Measurements from ENCODE around the gene HPGDS.

DNA sequence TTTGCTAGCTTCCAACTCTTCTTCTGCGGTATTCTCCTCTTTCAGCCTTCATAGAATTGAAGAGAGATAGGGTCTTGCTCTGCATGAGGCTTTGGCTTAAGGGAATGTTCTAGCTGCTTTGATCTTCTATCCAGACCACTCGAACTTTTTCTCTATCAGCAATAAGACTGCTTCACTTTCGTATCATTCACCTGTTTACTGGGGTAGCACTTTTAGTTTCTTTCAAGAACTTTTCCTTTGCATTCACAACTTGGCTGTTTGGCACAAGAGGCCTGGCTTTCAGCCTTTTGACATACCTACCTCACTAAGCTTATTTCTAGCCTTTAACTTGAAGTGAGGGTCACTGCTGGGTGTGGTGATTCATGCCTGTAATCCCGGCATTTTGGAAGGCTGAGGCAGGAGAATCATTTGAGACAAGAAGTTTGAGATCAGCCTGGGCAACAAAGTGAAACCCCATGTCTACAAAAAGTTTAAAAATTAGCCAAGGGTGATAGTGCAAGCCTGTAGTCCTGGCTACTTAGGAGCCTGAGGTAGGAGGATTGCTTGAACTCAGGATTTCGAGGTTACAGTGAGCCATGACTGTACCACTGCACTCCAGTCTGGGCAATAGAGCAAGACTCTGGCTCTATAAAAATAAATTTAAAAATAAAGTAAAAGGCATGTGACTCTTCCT is 47.1 kb upstream of the HPGDS start:
- TF ChIP-seq, protein P1, sequence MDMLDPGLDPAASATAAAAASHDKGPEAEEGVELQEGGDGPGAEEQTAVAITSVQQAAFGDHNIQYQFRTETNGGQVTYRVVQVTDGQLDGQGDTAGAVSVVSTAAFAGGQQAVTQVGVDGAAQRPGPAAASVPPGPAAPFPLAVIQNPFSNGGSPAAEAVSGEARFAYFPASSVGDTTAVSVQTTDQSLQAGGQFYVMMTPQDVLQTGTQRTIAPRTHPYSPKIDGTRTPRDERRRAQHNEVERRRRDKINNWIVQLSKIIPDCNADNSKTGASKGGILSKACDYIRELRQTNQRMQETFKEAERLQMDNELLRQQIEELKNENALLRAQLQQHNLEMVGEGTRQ (CRISPR knock-in tag; IDR thresholded peaks at IDR 0.05) = no peak
- TF ChIP-seq, protein P2, sequence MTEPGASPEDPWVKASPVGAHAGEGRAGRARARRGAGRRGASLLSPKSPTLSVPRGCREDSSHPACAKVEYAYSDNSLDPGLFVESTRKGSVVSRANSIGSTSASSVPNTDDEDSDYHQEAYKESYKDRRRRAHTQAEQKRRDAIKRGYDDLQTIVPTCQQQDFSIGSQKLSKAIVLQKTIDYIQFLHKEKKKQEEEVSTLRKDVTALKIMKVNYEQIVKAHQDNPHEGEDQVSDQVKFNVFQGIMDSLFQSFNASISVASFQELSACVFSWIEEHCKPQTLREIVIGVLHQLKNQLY (CRISPR knock-in tag; IDR thresholded peaks at IDR 0.05) = no peak
- no peak for TF ChIP-seq FOXJ3 (CRISPR knock-in tag; IDR thresholded peaks at IDR 0.05; ENCODE audit: borderline replicate concordance)
- TF ChIP-seq, protein P3, sequence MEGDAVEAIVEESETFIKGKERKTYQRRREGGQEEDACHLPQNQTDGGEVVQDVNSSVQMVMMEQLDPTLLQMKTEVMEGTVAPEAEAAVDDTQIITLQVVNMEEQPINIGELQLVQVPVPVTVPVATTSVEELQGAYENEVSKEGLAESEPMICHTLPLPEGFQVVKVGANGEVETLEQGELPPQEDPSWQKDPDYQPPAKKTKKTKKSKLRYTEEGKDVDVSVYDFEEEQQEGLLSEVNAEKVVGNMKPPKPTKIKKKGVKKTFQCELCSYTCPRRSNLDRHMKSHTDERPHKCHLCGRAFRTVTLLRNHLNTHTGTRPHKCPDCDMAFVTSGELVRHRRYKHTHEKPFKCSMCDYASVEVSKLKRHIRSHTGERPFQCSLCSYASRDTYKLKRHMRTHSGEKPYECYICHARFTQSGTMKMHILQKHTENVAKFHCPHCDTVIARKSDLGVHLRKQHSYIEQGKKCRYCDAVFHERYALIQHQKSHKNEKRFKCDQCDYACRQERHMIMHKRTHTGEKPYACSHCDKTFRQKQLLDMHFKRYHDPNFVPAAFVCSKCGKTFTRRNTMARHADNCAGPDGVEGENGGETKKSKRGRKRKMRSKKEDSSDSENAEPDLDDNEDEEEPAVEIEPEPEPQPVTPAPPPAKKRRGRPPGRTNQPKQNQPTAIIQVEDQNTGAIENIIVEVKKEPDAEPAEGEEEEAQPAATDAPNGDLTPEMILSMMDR (IDR thresholded peaks at IDR 0.05) = no peak
- TF ChIP-seq, protein P4, sequence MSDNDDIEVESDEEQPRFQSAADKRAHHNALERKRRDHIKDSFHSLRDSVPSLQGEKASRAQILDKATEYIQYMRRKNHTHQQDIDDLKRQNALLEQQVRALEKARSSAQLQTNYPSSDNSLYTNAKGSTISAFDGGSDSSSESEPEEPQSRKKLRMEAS (CRISPR knock-in tag; IDR thresholded peaks at IDR 0.05) = no peak
- no peak for TF ChIP-seq TP53 (CRISPR knock-in tag; IDR thresholded peaks at IDR 0.05)
- no peak for TF ChIP-seq SP1 (CRISPR knock-in tag; conservative IDR thresholded peaks at IDR 0.05)
- TF ChIP-seq NFYB (CRISPR knock-in tag; conservative IDR thresholded peaks at IDR 0.05; ENCODE audit: low read depth) = no peak
- no peak for TF ChIP-seq NR3C1 (CRISPR knock-in tag; conservative IDR thresholded peaks at IDR 0.05; ENCODE audit: low read depth)
